ENCODE measurements around the gene CHGA.

The CHGA gene

GRCh38 chr14:92943855-92944570 is 21.1 kb downstream of the CHGA start:
- TF ChIP-seq CTCF (IDR thresholded peaks at IDR 0.05), result no peak

- no peak for TF ChIP-seq CTCF (IDR thresholded peaks at IDR 0.05)
These were observed 22.0 kb downstream of the CHGA start for GRCh38 chr14:92944976-92945375.

GRCh38 chr14:92945544-92945943 is 22.6 kb downstream of the CHGA start:
- TF ChIP-seq CTCF (IDR thresholded peaks at IDR 0.05), result no peak

GRCh38 chr14:92945959-92946846 is 23.3 kb downstream of the CHGA start:
- TF ChIP-seq CTCF (IDR thresholded peaks at IDR 0.05), result no peak

GRCh38 chr14:92946847-92947545 is 24.0 kb downstream of the CHGA start:
- no peak for TF ChIP-seq CTCF (IDR thresholded peaks at IDR 0.05)

GRCh38 chr14:92948647-92949046 is 25.7 kb downstream of the CHGA start:
- TF ChIP-seq CTCF (IDR thresholded peaks at IDR 0.05), result no peak

- no peak for TF ChIP-seq CTCF (IDR thresholded peaks at IDR 0.05)
These were observed 26.7 kb downstream of the CHGA start for GRCh38 chr14:92949496-92950192.
